Activated naive CD4-positive, alpha-beta T cell (primary cell): ENCODE data around the gene TTPAL.

Experiments used
- DNase-seq, 4 experiments: peaks; one replicate each; lab custom pipeline; 2025; lab: John Stamatoyannopoulos, UW

TTPAL gene

DNA sequence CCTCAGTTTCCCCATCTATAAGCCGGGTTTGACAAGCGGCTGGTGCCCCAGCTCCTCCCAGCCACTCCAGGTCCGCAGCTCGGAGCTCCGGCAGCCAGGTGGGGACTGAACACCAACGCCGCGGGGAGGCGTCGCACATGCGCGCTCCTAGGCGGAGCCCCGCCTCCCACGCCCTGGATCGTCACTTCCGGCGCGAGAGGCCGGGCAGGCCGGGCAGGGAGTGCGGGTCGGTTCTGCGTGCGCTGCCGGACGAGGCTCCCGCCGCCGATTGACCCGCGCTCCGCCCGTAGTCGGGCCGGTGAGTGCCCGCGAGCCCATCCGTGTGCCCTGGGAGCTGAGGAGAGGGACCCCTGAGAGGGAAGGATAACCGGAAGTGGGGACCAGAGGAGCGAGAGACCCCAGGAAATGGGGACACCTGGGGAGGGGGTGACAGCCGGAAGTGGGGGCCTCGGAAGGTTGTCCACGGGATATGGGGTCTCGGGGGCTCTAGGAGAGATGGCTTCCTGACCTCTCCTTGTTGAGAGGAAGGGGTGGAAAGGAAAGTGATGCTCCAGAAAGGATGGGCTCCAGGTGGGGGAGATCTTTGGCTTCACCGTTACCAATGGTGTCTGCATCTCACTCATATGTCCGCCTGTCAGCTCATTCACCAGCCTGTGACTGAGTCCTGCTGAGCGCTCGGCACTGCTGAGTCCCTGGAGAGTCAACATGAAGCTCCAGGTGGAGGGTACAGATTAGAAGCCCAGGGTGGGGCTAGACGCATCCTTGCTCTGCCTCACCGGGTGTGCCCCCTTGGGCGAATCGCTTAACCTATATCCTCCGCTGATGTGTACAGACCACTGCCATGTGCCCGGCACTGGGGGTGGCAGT lies at the start of gene TTPAL:
TTPAL (plus strand) TSS at position 181 of the 867 bp plus-strand sequence. CDS start 4,126 bp downstream, outside the sequence.
- DNase-seq, result peak; percentile 69 to 81 (median 78)

GRCh38 chr20:44425923-44426322 lies 49.8 kb upstream of the TTPAL start:
- no peak for DNase-seq

DNA sequence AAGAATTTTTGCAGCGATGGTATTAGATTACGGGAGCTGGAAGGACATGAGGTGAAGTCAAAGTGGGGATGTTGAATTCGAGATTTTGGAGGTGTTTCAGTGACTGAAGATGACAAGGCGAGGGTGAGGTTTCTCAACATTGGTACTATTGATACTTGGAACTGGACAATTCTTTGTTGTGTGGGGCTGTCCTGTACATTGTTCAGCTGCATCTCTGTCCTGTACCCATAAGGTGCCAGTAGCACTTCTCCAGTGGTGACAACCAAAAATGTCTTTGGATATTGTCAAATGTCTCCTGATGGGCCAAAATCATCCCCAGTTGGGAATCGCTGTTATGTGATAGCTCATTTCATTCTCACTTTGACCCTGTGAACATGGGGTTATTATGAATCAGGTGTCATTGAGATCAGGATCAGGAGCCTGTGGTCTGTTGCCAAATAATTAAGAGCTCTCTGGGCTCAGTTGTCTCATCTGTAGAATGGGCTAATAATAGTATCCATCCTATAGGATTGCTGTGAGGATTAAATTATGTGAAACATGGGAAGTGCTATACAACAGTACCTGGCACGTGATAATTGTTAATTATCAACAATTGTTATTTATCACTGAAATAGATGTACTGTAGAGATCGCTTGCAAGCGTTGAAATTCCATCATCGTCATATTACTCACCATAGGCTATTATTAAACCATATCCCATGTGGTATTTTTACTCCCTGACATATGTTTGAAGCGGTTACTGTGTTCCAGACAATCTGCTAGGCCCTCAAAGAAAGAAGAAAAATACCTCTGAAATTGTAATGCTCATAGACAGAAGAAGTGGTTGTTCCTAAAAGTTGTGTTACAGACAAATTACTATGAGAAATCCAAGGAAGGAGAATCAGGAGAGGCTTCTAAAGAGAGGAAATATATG lies 48.5 kb upstream of the TTPAL start:
- no peak for DNase-seq

GRCh38 chr20:44427804-44428173 lies 47.9 kb upstream of the TTPAL start:
- no peak for DNase-seq

- DNase-seq, result no peak
Measured at GRCh38 chr20:44428174-44429016, 47.3 kb upstream of the TTPAL start.

DNA sequence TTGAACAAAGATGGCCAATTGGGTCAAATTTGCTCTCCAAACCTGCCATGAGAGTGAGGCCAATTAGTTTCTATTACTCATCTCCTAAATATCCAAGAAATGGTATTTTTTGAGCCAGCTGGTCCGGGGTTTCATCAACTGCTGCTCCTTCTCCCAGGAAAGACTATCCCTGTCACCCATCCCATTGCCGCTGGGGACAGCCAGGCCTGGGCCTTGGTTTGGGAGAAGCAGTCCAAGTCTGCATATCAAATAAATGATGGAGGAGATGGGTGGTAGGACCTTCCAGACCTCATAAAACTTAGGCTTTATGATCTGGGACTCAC lies 46.7 kb upstream of the TTPAL start:
- DNase-seq, result no peak

- no peak for DNase-seq
Measured at GRCh38 chr20:44429419-44430269, 46.0 kb upstream of the TTPAL start.

- DNase-seq, result no peak
Measured at GRCh38 chr20:44430270-44431065, 45.2 kb upstream of the TTPAL start.

DNA sequence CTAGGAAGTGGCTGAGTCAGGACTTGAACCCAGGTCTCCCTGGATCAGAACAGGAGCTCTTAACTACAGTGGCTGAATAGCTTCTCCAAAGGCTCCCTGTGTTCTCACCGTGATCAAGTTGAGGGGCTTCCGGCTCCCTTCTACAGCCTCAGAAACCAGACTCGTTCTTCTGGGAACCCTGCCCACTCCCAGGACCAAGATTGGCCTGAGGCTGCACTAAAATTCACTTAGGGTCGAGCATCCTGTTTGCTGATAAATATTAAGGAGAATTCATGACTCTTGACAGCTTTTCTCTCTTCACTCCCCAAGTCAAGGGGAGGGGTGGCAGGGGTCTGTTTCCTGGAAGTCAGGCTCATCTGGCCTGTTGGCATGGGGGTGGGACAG lies 44.6 kb upstream of the TTPAL start:
- DNase-seq, result no peak

GRCh38 chr20:44431502-44432234 lies 44.0 kb upstream of the TTPAL start:
- DNase-seq, result no peak

GRCh38 chr20:44432618-44433577 lies 42.8 kb upstream of the TTPAL start:
- DNase-seq, result no peak

- DNase-seq, result no peak
Measured at GRCh38 chr20:44433751-44434538, 41.7 kb upstream of the TTPAL start.

- DNase-seq, result no peak
Measured at GRCh38 chr20:44435630-44436335, 39.9 kb upstream of the TTPAL start.

DNA sequence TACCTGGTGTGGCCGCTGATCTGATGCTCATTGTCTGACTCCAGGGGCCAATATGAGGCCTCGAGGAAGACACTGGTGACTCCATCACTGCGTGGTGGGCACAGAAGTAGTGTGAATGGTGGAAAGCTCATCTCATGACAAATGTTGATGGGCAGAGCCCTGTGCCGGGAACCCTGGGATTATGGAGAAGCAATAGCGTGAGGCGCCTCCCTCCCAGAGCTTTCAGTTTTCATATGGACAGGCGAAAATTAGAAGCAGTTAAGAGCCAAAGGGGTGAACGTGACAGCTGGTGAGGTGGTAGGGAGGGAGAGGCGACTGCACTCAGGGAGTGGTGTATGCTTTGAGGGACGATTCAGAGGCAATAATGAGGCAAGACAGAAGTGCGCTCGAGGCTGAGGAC lies 39.3 kb upstream of the TTPAL start:
- DNase-seq, result no peak

- DNase-seq, result no peak
Measured at GRCh38 chr20:44437497-44437896, 38.2 kb upstream of the TTPAL start.

DNA sequence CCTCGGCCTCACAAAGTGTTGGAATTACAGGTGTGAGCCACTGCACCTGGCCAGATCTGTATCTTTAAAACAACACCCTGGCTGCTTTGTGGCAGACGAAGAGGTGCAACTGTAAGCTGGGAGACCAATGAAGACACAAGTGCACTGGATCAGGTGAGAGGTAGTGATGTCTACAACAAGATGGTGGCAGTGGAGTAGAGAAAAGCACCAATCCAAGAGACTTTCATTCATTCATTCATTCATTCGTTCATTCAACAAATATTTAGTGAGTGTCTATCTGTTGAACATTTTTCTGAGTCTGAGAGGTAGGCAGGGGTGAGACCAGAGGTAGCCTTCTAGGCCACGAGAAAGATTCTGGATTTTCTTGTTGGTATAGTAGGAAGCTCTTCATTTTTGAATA lies 36.9 kb upstream of the TTPAL start:
- DNase-seq, result no peak

GRCh38 chr20:44439318-44439717 lies 36.4 kb upstream of the TTPAL start:
- DNase-seq, result no peak
